22Rv1 (cell line): ENCODE measurements around the gene LIPG.

ENCODE experiments used
- CTCF ChIP-seq: fragments of 450-650 bp; IDR thresholded peaks from 2 replicates; pipeline ENCODE4 v1.5.1; 2017; ENCODE audit warnings: mild to moderate bottlenecking
- ZFX ChIP-seq: fragments of 450-650 bp; IDR thresholded peaks from 2 replicates; pipeline ENCODE4 v1.6.1; 2017; ENCODE audit warnings: antibody characterized with exemption, borderline replicate concordance

GRCh38 chr18:49646873-49647272 lies 85.0 kb downstream of the LIPG start:
- TF ChIP-seq CTCF (no peak), ZFX (no peak)
